HFFc6 (cell line): ENCODE measurements around the gene PID1. TPM values are rescaled to one million over a fixed set of nuclear protein-coding genes. Genes with fewer than 3 reads are reported as not detected.

Experiments
- DNase-seq: peaks from one replicate; pipeline ENCODE4 v3.0.0-alpha.2; 2018
- H3K27ac Mint-ChIP-seq: 2 replicates; pipeline ENCODE4 v1.8.0; 2020; ENCODE audit warnings: mild to moderate bottlenecking, mixed read lengths
- H3K27me3 Mint-ChIP-seq: 2 replicates; pipeline ENCODE4 v1.8.0; 2021; ENCODE audit warnings: mild to moderate bottlenecking, moderate library complexity, mixed read lengths; ENCODE audit not compliant: insufficient read depth
- H3K36me3 Mint-ChIP-seq: 2 replicates; pipeline ENCODE4 v1.8.0; 2021; ENCODE audit warnings: low read depth, mixed read lengths
- H3K4me1 Mint-ChIP-seq: 2 replicates; pipeline ENCODE4 v1.8.0; 2020; ENCODE audit warnings: low read depth, mixed read lengths
- H3K4me3 Mint-ChIP-seq: 2 replicates; pipeline ENCODE4 v1.8.0; 2020; ENCODE audit warnings: mild to moderate bottlenecking, moderate library complexity, mixed read lengths
- H3K9me3 Mint-ChIP-seq: 2 replicates; pipeline ENCODE4 v1.8.0; 2020; ENCODE audit warnings: mild to moderate bottlenecking, mixed read lengths
- CTCF ChIP-seq: fragments of 200-600 bp; sonication (generic); IDR thresholded peaks from 2 replicates; pipeline ENCODE4 v1.5.0; 2021; ENCODE audit warnings: antibody characterized with exemption, mild to moderate bottlenecking
- total RNA-seq, 6 experiments: library from RNA; stranded (reverse); fragmentation: NEBNext Ultra II Directional; extraction: Animal tissue kit (Norgen Biotek cat#: 25700); gene quantifications; 2 replicates in 1 of 6; 3 replicates in 5 of 6; pipeline ENCODE4 v1.2.3, GENCODE V29; 2021

The PID1 gene
- total RNA-seq, 6 experiments from 2014 or later = 6.7 to 9.1 (median 8.6) TPM

GRCh38 chr2:229159405-229159804 is 111.7 kb downstream of the PID1 start:
- no peak for TF ChIP-seq CTCF
- H3K4me3 Mint-ChIP-seq = no peak overlapping the region
- DNase-seq = no peak
- peaks cover 1% of the 10 kb centered on the region; the same call in 1 of the 2 replicates for H3K27me3 Mint-ChIP-seq
- peaks cover 5% of the 10 kb centered on the region; the same call in 1 of the 2 replicates for H3K9me3 Mint-ChIP-seq
- H3K36me3 Mint-ChIP-seq = peaks cover 7% of the 10 kb centered on the region
- H3K4me1 Mint-ChIP-seq = peaks cover 8% of the 10 kb centered on the region
- no peak overlapping the region for H3K27ac Mint-ChIP-seq

GRCh38 chr2:229154381-229154780 is 116.7 kb downstream of the PID1 start:
- Mint-ChIP-seq H3K27me3 (no peaks in the 10 kb centered on the region), H3K27ac (peak overlapping the region; percentile 60), H3K36me3 (no peaks in the 10 kb centered on the region; the same call in 1 of the 2 replicates), H3K9me3 (no peaks in the 10 kb centered on the region), H3K4me1 (peaks cover 18% of the 10 kb centered on the region), H3K4me3 (peak overlapping the region; percentile 53)
- TF ChIP-seq CTCF = no peak
- DNase-seq = peak; percentile 62

- Mint-ChIP-seq H3K4me1 (peaks cover 18% of the 10 kb centered on the region), H3K9me3 (no peaks in the 10 kb centered on the region)
Measured at GRCh38 chr2:229153951-229154350, 117.1 kb downstream of the PID1 start.

GRCh38 chr2:229153267-229153666 is 117.8 kb downstream of the PID1 start:
- DNase-seq = no peak
- Mint-ChIP-seq H3K27me3 (no peaks in the 10 kb centered on the region), H3K9me3 (no peaks in the 10 kb centered on the region), H3K27ac (no peak overlapping the region), H3K4me1 (peaks cover 18% of the 10 kb centered on the region), H3K4me3 (no peak overlapping the region), H3K36me3 (no peaks in the 10 kb centered on the region)
- TF ChIP-seq CTCF = no peak

More at GRCh38 chr2:229153951-229154350, 117.1 kb downstream of the PID1 start:
- Mint-ChIP-seq H3K4me3 (peak overlapping the region; percentile 53), H3K27me3 (no peaks in the 10 kb centered on the region), H3K27ac (peak overlapping the region; percentile 60), H3K36me3 (no peaks in the 10 kb centered on the region; the same call in 1 of the 2 replicates)
- no peak for TF ChIP-seq CTCF
- peak; percentile 5 for DNase-seq

GRCh38 chr2:229152674-229153073 is 118.4 kb downstream of the PID1 start:
- no peak overlapping the region for H3K27ac Mint-ChIP-seq
- TF ChIP-seq CTCF = no peak
- no peak for DNase-seq
- peaks cover 18% of the 10 kb centered on the region for H3K4me1 Mint-ChIP-seq
- no peaks in the 10 kb centered on the region for H3K36me3 Mint-ChIP-seq
- H3K27me3 Mint-ChIP-seq = no peaks in the 10 kb centered on the region
- no peaks in the 10 kb centered on the region for H3K9me3 Mint-ChIP-seq
- H3K4me3 Mint-ChIP-seq = no peak overlapping the region

- H3K36me3 Mint-ChIP-seq = no peaks in the 10 kb centered on the region
- peaks cover 18% of the 10 kb centered on the region for H3K4me1 Mint-ChIP-seq
- H3K4me3 Mint-ChIP-seq = no peak overlapping the region
- no peak for DNase-seq
- peaks cover 5% of the 10 kb centered on the region; the same call in 1 of the 2 replicates for H3K9me3 Mint-ChIP-seq
- no peak for TF ChIP-seq CTCF
- no peak overlapping the region for H3K27ac Mint-ChIP-seq
- no peaks in the 10 kb centered on the region for H3K27me3 Mint-ChIP-seq
Measured at GRCh38 chr2:229150317-229150716, 120.8 kb downstream of the PID1 start.
